ENCODE results near the gene AEBP1. TPM values are rescaled to one million over a fixed set of nuclear protein-coding genes. Genes with fewer than 3 reads are reported as not detected.

Gene AEBP1
- total and polyA plus RNA-seq, 2 of the 4 experiments (the other 2 are of a cell fraction) = 1.1 to 5.7 TPM

DNA sequence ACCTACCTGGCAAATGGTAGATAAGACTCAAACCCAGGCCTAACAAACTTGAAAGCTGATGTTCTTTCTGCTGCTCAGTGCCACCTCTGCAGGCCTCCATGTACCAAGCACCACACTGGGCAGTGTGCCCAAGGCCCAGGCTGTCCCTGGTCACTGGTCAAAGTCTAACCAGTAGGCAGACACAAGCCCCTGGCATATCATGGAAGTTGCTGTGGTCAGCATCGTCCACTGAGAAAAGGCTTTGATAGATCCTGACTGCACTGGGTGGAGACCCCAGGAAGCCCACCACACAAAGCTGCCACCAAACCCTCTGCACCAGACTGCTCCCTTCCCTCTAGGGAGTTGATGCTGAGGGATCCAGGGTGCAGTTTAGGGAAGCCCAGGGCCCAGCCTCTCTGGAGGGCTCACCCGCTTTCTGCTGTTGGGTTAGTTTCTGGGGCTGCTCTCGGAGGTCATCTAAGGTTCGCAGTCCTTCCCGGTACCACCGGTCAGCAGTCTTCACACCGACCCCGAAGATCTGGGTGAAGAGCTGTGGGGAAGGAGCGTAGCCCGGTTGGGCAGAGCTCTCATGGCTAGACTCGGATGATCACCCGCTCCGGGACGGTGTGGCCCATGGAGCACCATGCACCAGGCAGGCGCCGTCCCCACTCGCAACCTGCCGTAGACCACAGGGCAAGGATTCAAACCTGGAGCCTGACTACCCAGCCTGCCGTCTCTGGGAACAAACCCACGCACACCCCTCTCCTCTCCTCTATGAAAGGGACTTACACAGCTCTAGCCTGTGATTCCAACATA, 27.8 kb upstream of the AEBP1 start:
- Histone ChIP-seq H3K9me1 (ENCODE audit: insufficient read depth, low read length) (peaks cover 7% of the 10 kb centered on the region), H2AFZ (replicated peaks; ENCODE audit: low read length, poor library complexity) (no peak overlapping the region), H3K27ac (ENCODE audit: insufficient read depth, low read length) (no peak overlapping the region), H2BK120ac (ENCODE audit: low read depth, low read length) (no peak overlapping the region), H3K79me1 (ENCODE audit: low read depth in 1 of 2, low read length in 2 of 2) (peaks cover 5 to 22% of the 10 kb centered on the region in 2 experiments; a peak in 3 of 4 replicates), H4K8ac (ENCODE audit: low read depth in 2 of 2, low read length in 2 of 2) (no peak overlapping the region), H2AK5ac (ENCODE audit: low read depth, low read length) (no peak overlapping the region), H3K18ac (ENCODE audit: low read depth, low read length) (no peak overlapping the region), H4K91ac (ENCODE audit: insufficient read depth, low read depth, low read length) (no peak overlapping the region), H3K36me3 (ENCODE audit: control insufficient read depth, insufficient read depth, low read length) (peaks cover 60% of the 10 kb centered on the region), H3K23ac (ENCODE audit: low read depth, low read length) (no peak overlapping the region), H4K5ac (ENCODE audit: low read depth, low read length) (no peak overlapping the region), H3K4me3 (ENCODE audit: insufficient read depth, low read depth, low read length) (no peak overlapping the region), H3K56ac (ENCODE audit: extremely low read depth, insufficient read depth, low read length) (no peak overlapping the region), H4K20me1 (ENCODE audit: insufficient read depth, low read length) (no peaks in the 10 kb centered on the region; the same call in 1 of the 2 replicates), H3K9me3 (ENCODE audit: control insufficient read depth, insufficient read depth, low read length) (no peaks in the 10 kb centered on the region), H3K14ac (replicated peaks; ENCODE audit: low read depth, low read length) (no peak overlapping the region), H3K9ac (ENCODE audit: low read depth, low read length) (no peak overlapping the region), H2BK15ac (ENCODE audit: low read depth, low read length) (no peak overlapping the region), H2AK9ac (replicated peaks; ENCODE audit: low read depth, low read length, poor library complexity) (no peak overlapping the region), H3K4me2 (ENCODE audit: low read depth, low read length) (no peak overlapping the region), H3K4ac (ENCODE audit: low read depth, low read length) (no peak overlapping the region), H3K27me3 (ENCODE audit: control insufficient read depth, insufficient read depth, low read length) (no peaks in the 10 kb centered on the region), H3K4me1 (ENCODE audit: control insufficient read depth, insufficient read depth, low read length) (peaks cover 10% of the 10 kb centered on the region), H2BK20ac (ENCODE audit: low read depth, low read length) (no peak overlapping the region), H2BK5ac (ENCODE audit: low read depth, low read length, poor library complexity, severe bottlenecking) (no peak overlapping the region)
- dilution Hi-C loops (cut with HindIII; ENCODE audit: low sequenced_read_pairs, unreplicated experiment) = no loop called here
- no TSS peak for BruUV-seq (replicated peaks)
- intact Hi-C loops (cut with micrococcal nuclease) = no loop called here
- TF ChIP-seq NFE2L2 (IDR thresholded peaks at IDR 0.05; ENCODE audit: low read depth, low read length) = no peak
- TF ChIP-seq RCOR1 (IDR thresholded peaks at IDR 0.05; ENCODE audit: insufficient replicate concordance, low read length) = no peak
- TF ChIP-seq POLR2A (IDR thresholded peaks at IDR 0.05; ENCODE audit: low read depth, low read length) = no peak
- no peak for TF ChIP-seq SMC3 (IDR thresholded peaks at IDR 0.05; ENCODE audit: low read depth, low read length)
- TF ChIP-seq BHLHE40 (IDR thresholded peaks at IDR 0.05; ENCODE audit: low read depth, low read length) = no peak
- ChIA-PET CTCF (no interaction called here), POLR2A (ENCODE audit: unreplicated experiment) (no interaction called here)
- ATAC-seq (ENCODE audit: low read depth) = no peak
- DNase-seq = no peak
- WGBS, 2 experiments (ENCODE audit: extremely low coverage in 2 of 2, insufficient read length in 1 of 2) = no CpG with 5 or more reads among the region's 20 CpGs
- in situ Hi-C loops (cut with MboI; ENCODE audit: low sequenced_read_pairs) = no loop called here
